Stimulated activated naive CD4-positive, alpha-beta T cell treated with Interleukin-2 at 50 U/mL for 16 hours (primary cell): ENCODE measurements around the gene AGR2.

Source experiments
- DNase-seq: peaks from one replicate; lab custom pipeline; 2025; lab: John Stamatoyannopoulos, UW

The AGR2 gene

DNA sequence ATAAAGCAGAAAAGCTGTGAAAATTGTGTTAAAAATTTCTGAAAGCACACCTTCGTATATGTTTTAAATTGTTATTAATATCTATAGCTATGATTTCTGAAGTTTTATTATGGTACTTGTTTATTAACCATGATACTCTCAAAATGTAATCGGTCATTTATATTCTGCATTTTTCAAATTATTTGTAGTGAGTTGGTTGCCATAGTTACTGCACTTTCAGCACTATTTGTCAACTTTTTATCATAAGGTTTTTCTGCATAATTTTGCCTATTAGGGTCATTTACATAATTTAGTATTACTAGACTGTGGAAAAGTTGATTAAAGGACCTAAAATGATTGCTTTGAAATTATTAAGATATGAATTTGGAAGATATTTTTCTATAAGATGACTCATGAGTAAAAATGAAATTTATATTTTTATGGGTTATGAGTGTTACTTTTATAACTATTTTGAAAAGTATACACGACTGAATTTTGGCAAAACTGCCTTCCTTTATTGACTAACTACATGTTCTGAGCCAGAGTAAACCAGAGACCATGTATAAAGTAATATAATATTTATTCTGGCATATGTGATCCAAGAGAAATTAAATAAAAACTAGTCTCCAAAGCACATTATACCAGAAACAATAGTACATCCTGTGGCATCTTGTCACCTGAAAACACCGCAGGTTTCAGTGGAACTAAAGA, 7.9 kb upstream of the AGR2 start:
- no peak for DNase-seq

DNA sequence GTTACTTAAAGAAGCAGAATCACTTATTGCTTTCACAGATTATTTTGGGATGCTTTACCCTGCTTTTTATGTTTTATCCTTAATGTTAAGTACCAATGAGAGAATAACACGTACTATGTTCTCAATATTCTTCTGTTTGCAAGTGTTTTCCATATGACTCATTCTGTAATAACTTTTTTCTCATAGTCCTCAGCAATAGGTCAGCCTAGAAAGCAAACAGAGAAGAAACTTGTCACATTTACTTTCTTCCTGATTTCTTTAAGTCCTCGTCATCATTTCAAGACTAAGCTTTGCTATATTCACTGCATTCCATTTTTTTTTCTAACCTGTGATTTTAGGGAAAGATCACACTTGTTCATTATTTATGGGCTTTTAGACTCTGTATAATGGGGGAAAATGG, 6.8 kb upstream of the AGR2 start:
- DNase-seq = no peak

DNA sequence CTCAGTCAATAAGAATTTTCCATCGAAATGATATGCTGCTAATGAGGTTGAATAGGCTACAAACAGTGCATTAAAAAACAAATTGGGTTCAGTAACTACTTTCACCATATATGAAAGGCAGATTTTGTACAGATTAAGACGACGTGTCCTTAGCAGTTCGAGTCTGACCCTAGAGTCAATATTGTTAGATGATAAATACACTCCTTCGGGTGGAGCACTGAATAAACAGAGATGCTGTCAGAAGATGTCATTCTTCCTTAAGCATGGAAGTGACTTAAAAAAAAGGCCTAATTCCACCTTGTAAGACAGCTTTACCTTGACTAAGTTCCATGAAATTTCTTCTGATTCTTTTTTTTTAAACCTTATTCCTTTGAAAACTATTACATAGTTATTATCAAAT, 5.8 kb upstream of the AGR2 start:
- no peak for DNase-seq

DNA sequence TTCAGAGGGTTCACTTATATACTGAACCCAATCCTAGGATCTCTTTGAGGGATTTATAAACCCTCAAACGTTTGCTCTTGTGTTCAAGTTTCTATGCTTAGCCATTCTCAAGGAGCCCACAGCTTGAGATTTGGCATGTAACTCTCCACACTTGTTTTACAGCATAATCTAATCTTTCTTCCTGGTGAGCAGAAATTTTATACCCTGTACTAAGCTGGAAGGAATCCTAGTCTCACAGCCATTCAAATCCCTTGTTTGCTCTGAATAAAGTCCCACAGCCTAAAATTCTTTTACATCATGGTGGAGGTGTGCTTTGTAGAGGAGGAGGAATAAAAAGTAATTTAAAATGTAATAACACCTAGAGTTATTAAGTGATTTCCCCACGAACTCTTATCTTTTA, 5.3 kb upstream of the AGR2 start:
- DNase-seq = no peak

DNA sequence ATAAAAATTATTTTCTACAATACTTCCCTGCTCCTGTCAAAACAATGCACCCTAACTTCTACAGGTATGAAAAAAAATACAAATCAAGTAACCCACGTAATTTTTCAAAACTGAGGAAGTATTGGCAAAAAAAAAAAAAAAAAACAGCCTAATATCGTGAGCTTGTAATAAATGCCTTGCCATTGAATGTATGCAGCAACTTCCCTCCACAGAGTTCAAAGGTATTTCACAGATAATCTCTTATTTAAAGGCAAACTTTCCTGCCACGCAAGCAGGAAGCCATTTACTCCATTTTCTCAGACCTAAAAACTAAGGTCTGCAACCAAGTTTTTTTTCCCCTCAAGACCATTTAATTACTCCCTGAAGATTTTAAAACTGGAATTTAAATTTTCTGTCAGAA, 642 bp upstream of the AGR2 start:
- no peak for DNase-seq

DNA sequence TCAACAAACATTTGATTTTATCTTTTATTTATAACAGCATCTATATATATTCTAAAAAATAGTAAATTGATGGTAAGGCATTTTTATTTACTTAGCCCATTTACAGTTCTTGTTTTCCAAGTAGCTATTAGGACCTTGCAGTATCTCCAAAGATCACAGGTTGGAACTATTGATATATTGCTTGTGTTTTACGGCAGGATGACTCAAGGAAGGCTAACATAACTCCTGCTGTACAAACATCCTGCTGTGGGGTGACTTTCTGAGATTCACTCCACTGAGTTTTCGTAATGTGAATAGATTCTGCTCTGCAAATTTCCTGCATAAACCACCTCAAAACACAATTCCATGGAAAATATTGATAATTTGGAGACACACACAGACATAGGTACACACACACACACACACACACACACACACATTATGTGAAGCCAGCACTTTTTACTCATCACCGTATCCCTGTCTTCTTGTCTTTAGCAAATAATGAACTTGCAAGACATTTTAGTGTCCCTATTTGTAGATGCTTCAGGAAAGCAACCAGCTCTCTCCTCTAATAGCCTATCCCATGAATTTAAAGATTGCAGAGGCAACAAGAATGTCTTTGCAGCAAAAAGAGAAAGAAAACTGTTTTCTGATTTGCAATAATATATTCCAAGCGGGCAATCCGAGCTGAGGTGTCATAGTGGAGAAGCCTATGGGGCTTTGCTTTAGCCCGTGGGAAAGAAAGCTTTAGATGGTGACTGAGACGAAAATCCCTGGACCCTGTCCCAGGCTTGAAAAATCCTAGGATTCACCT, 722 bp downstream of the AGR2 start:
- DNase-seq = no peak

DNA sequence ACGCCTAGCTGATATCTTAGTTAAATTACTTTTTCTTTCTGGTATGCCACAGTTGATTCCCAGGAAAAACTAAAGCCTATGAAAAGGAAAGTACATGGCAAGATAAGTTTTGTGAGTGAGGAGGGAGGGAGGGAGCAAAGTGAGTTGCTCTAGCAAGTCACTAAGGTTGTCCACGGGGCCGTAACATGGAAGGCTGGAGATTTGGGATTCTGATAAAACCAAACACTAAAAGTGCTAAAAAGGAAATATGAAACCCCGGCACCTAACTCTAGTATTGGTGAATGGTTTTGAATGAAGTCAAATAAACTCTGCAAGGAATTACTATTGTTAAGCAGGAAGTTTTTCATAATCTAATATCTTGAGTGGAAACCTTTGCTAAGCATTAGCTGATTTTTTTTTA, 1.7 kb downstream of the AGR2 start:
- DNase-seq = no peak

DNA sequence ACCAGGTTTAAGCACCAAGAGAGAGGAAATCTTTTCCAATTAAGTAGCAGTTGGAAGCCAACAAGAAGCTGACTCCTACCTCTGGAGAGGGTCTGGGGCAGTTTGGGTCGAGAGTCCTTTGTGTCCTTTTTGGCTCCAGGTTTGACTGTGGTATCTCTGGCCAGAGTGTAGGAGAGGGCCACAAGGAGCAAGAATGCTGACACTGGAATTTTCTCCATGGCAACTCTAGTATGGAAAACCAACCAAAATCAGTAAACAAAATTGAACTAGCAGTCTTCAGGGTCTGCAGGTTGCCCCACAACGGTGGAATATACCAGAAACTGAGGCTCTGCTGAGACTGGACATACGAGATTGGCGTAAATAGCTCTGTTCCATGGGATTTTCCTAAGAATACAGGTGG, 3.2 kb downstream of the AGR2 start:
- no peak for DNase-seq

DNA sequence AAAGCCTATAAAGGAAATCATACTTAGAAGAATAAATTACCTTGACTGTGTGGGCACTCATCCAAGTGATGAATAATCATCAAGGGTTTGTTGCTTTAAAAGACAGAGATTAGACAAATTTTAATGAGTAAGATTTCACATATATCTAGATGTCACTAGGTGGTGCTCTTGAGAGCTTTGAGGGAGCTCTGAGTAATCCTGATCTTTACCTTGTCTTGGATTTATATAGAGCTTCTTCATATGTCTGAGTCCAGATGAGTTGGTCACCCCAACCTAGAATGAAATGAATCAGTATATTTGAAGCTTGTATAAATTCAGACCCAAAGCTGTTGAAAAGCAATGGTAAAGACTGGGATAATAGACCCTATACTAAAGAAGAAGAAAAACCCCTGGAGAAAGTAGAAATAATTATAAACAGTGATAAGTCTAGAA, 3.7 kb downstream of the AGR2 start:
- no peak for DNase-seq

DNA sequence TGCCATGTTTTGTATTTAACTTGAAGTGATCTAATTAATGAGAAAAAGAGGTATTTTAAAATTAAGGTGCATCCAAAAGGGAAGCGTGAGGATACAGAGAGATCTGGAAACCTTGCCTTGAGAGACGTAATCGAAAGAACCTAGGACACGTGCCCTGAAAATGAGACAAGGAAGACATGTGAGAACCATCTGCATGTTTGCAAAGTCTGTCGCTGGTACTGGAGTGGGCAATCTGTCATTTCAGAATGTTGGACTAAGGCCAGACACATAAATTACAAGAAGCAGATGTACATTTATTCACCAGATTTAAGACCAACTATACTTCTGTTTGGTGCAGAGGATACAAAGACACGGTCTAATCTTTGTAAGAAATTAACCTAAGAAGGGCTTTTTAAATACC, 9.2 kb downstream of the AGR2 start:
- DNase-seq = no peak

DNA sequence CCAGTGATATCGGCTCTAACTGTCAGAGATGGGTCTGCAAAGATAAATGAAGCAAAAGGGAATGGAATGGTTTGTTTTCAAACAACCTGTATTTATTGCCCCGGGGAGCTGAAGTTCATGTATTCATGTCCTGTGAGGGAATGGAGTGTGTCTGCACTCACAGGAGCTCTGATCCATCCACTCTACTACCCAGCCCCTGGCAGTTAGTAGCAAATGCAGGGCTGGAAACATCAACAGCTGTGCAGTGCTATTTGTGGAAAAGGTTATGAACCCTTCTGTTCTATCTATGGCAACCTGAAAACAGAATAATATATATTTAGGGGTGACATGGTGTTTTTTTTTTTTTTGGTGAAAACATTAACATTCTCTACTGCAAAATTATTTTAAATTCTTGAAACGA, 9.8 kb downstream of the AGR2 start:
- DNase-seq = no peak

DNA sequence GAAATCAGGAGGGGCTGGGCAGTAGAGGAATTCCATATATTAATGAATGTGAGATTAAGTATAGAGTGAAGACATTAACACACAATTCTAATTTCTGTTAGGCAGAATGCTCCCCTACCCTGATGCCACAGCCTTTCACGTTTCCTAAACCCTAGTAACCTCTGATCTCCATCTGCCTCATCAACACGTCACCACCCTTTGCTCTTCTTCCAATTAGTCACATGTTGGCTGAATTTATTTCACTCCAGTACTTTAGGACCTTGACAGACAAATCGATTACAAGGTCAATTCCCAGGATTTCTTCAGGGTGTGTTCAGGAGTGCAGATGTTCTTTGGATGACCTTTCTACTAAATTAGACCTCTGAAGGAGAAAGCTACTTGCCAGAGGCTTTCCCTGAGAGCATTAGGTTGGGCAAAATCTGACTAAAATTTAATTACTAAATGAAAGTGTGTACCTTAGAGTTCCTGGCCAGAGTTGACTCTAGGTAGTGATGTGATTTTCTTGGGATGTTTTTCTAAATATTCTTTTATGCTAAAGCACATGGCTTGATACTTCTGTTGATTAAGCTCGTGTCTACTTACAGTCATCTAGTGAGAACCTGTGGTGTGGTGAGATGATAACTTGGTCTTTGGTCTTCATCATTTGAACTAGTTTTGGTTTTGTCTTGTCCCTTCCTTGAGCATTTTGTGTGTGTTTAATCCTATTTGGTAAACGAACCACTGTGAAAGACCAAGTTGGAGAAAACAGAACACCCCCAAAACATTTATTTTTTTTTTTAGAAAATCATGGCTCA, 12.7 kb downstream of the AGR2 start:
- DNase-seq = no peak

DNA sequence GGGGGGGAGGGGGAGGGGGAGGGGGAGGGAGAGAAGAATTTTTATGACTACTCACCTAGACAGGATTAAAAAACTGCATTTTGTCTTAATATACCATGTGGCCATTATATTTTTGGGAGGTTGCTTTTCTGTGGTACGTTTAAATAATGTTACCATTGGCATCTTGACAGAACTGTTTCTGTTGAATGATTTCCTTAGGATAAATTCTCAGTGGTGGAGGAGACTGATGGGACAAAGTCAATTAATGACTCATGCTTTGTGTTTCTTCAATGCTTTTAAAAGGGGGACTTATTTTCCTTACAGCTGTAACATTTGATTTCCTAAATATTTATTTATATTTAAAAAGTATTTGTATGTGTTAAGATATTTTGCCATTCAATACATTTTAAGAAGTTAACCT, 13.7 kb downstream of the AGR2 start:
- no peak for DNase-seq

DNA sequence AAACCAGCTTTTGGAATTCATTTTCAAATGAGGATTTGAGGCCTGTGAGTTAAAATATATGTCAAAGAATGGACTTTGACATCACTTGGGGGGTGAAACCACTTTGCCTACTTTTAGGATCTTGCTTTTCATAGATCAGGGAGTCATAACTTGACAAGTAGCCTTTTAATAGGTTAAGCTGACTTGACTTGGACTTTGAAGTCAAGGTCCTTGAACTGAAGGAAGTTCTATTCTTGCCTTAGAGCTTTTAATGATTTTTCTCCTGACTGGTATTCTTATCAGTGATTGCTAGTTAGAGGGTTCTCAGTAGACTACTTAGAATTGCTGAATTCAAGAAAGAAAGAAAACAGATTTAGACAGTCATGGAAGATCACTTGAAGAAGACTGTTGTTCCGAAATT, 17.7 kb downstream of the AGR2 start:
- DNase-seq = no peak

DNA sequence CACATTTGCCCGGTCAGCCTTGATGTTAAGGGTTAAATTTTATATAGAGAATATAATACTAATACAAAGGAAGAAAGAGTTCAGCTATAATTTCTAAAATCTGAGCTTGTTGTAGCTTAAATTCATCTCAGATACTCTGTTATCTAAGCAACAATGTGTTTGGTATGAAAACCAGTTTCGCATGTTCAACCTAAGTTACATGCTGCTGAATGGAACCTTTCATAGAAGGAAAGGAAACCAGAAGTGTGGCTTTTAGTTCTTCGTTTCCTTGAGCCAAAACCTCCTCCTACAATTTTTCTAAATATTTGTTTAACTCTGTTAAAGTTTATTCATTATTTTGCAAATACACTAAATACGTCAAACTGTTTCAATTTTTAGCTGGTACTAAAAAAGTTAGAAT, 18.5 kb downstream of the AGR2 start:
- no peak for DNase-seq

DNA sequence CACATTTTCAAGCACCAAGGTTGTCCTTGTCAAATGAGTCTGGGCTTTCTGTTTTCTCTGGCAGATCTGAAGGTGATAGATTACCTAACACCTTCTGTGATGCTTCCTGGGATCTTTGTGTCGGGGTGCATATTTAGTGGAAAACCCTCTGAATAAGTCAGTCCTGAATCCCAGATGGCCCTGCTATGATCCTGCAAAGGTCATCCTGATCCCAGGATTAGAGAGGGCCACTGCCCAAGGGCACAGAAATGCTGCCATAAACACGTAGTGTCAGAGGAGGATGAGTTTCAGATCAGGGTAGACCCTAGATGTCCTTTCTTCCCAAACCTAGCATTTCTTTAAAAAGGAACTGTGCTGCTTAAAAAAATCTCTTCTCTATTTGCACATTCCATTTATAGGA, 19.0 kb downstream of the AGR2 start:
- no peak for DNase-seq

DNA sequence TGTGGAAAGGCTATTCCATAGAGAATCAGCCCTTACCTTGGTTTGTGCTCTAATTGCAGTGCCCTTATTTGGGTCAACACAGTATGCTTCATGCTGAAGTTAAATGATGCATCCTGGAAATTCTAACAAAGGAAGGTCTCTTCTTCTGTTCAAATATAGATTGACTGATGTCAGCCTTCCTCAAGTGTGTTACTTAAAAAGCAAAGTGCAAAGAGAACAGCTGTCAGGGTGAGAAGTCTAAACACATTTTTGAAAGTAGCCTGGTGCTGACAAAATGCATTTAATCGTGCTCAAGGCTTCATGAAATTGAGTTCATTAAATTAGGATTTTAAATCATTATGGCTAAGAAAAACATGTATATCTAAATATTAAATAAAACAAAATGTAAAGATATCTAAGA, 19.5 kb downstream of the AGR2 start:
- DNase-seq = no peak

DNA sequence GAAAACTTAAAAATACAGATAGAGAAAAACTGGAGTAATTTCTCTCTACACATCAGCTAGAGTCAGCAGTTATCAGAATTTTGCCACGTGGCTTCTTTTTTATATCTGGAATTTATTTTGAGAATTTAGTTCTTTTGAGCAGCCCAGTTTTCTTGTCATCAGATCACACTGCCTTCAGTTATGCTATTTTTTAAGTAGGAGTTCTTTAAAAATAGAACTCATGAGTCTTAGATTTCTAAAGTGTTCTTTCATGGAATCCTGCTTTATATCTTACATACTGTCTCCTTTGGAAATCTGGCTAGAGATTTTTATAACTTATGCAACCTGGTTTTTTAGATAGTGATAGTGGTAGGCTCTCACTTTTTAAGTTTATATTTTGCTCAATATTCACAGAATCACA, 24.2 kb downstream of the AGR2 start:
- no peak for DNase-seq

DNA sequence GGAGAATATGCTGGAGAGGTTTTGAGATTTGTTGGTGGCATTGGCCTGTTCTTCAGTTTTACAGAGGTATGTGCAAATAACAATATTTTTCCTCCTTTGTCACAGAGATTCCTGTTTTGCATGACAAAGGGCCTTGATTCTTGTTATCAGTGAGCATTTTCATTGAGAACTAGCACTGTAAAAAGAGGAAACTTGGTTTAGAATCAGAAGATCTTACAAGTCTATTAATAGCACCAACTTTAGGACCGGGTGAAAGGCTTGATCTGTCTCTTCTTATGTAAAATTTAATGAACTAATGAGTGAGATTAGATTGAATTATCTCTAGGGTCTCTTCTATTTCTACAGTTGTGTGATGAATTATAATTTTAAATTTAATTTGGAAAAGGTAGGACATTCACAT, 25.7 kb downstream of the AGR2 start:
- no peak for DNase-seq

DNA sequence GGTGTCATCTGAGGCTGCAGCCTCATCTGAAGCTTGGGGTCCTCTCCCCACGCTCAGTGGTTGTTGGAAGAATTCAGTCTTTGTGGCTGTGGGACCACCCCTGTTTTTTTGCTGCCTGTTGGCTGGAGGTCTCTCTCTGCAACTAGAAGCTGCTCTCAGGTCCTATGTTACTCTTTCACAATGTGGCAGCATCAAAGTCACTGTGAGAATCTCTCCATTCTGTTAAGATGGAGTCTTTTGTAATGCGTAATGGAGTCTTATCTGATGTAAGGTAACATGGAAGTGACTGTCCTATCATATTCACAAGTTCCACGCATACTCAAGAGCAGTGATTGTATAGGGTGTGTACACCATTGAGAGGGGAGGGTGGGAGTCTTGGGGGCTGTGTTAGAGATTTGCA, 26.3 kb downstream of the AGR2 start:
- DNase-seq = no peak

DNA sequence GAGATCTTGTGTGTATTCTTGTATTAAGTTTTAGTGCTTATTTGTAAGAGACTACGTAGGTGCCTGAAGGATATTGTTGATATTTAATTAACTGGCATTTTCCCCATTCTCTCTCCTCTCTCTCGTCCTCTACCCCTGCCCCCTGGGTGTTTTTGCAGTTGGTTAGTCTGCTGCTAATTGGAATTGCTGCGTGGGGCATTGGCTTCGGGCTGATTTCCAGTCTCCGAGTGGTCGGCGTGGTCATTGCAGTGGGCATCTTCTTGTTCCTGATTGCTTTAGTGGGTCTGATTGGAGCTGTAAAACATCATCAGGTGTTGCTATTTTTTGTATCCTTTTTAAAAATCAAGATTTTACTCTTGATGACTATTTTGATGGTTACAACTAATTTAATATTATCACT, 28.7 kb downstream of the AGR2 start:
- DNase-seq = no peak

DNA sequence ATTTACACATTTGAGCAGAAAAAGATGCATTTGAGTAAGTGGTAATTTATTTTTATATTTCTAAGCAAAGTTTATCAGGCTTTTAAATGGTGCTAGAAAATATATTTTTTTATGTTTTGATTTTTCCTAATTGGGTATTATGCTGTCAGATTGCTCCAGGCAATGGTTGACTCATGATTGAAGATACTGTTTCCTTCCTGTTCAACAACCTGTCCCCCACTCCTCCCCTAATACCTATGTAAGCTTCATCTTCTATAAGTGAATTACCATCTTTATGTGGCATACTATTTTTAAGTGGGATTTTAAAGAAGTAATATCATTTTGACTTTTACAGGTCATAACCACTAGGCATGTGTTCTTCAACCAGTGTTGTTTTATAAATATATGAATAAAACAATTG, 29.8 kb downstream of the AGR2 start:
- no peak for DNase-seq

DNA sequence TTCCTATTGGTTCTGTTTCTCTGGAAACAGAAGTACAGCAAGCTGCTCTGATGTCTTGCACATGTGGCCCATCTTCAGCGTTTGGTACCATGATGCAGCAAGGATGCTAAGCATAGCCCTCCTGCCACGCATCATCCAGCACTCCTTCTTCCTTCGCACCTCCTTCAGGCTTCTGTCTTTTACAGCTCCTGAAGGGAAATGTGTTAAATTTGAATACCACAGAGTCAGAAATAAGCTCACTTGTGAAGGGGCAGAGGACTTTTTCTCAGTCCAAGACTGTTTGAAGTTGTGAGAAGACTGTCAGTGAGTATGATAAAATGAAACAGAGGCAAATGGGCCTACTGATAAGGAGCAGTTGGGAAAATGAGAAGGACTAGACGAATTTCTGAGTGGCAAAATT, 30.5 kb downstream of the AGR2 start:
- no peak for DNase-seq
